CD4-positive, alpha-beta T cell treated with Interleukin-4 for 1 hour (primary cell): ENCODE data around the gene MYO7A.
A peak's percentile ranks its signal among the peaks of the same experiment; 100 is the strongest.

Source experiments
- DNase-seq, 2 donors: peaks; one replicate each; pipeline ENCODE4 v3.0.0-alpha.2; 2020 to 2022

Gene MYO7A

DNA sequence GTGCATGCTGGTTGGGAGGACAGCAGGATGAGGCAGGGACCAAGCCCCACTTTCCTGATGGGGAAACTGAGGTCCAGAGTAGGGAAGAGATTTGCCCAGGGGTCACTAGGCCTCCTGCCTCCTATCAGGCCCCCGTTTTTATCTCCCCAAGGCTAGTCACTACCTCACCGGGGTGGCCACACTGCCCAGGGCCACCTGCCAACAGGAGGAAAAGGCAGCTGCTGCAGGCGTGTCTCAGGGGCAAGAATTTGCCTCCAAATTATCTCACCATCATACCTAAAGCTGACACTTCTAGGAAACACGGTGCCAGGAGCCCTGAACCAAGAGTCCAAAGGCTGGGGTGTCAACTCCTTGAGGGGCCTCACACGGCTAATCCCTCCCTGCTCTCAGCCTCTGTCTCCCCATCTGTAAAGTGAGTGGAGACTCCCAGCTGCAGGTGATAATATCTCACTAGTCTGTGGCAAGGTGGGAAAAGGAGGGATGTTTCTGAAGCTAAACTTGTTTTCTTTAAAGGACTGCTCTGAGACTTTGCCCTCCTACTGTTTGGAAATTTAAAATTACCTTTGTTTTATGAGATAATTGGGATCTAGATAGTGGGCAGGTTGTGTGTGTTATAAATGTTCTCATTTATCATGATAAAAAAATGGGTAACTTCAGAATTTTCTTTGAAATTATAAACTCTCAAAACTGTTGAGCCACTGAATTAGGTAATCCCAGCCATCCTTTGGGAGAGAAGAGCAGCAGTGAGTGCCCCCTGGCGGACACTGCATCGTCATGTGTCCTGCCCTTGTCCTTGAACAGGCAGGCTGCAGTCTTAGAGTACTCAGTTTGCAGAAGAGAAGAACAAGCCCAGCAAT is 60.0 kb downstream of the MYO7A start:
- DNase-seq: peak; percentile 61 to 64

- no peak for DNase-seq
These were observed 60.8 kb downstream of the MYO7A start for GRCh38 chr11:77188633-77189491.

DNA sequence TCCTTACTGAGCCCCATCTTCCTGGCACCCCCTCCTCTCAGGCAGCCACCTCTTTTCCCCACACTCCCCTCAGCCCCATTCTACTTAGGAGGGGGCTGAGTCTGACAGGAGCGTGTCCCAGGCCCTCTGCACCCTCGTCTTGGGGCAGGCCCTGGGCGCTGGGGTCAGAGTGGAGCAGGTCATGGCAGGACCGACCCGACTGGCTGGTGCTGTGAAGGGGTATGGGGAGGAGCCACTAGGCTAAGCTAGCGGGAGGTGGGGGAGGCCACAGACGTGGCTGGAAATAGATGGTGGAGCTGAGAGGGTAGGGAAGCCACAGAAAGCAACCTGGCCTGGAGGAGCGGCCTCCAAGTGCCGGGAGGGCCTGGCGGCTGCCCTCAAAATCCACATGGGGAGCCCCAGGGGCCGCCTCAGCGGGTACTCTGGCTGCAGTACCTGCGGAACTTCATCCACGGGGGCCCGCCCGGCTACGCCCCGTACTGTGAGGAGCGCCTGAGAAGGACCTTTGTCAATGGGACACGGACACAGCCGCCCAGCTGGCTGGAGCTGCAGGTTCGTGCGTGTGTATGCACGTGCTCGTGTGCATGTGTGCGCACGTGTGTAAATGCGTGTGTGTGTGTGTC is 61.7 kb downstream of the MYO7A start:
- no peak for DNase-seq

DNA sequence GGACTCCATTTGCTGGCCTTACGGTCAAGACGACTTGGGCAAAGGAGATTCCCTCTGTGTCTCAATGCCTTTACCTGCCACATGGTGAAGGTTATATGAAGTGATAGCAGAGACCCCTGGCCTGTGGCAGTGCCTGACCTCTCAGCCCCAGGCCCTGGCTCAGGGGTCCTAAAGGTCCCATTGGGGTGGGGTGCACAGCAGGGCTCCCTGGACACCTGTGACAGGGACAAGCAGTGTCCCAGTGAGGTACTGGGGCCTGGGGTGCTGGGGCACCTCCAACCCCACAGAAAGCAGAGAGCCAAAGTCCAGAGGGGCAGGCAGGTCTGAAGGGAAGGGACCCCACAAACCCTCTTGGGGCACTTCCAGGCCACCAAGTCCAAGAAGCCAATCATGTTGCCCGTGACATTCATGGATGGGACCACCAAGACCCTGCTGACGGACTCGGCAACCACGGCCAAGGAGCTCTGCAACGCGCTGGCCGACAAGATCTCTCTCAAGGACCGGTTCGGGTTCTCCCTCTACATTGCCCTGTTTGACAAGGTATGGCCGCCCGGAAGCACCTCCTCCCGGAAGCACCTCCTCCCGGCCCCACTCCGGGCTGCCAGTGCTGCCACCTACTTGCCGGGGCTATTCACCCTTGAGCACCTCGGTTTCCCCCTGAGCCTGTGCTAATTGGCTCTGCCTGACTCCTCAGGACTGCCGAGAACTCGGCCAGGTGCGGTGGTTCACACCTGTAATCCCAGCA is 62.5 kb downstream of the MYO7A start:
- DNase-seq: no peak

GRCh38 chr11:77191429-77191822 is 63.4 kb downstream of the MYO7A start:
- no peak for DNase-seq

GRCh38 chr11:77191823-77192495 is 63.9 kb downstream of the MYO7A start:
- peak; percentile 34 to 35 for DNase-seq

DNA sequence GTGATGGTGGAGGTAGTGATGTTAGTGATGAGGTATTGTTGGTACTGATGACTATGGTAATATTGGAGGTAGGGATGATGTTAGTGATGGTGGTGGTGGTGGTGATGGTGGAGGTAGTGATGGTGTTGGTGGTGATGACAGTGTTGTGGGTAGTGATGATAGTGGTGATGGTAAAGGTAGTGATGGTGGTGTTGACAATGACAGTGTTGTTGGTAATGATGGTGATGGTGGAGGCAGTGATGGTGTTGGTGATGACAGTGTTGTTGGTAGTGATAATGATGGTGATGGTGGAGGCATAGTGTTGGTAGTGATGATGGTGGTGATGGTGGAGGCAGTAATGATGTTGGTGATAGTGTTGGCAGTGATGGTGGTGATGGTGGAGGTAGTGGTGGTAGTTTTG is 65.1 kb downstream of the MYO7A start:
- no peak for DNase-seq

DNA sequence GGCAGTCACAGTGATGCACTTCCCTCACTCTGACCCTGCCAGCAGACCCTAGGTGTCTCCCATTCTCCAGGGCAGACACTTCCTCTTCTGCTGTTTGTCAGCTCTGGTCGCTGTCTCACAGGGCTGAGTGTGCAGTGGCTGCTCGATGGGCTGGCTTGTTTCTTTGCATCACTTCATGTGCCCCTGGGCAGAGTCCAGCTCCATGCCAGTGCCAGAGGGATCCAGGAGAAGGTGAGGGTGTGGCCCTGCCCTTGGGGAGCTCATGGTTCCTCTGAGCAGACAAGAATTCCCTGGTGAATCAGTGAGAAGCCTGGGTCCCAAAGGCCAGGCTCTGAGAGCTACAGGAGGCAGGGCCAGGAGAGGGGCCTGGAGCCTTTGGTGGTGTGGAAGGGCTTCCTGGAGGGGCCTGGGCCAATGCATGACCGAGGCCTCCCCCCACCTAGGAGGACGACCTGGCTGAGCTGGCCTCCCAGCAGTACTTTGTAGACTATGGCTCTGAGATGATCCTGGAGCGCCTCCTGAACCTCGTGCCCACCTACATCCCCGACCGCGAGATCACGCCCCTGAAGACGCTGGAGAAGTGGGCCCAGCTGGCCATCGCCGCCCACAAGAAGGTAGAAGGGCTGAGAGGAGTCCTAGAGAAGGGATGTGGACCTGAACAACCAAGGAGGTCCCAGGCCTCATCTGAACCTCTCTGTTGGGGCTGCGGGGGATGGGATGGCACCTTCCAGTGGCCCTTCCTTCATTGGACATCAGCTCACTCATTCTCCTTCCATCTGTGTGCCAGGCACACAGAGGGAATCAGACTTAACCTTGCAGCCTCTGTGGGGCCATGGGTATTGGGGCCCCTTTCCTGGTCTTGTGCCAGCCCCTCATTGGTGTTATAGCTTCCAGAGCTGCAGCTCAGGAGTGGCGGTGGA is 66.1 kb downstream of the MYO7A start:
- no peak for DNase-seq

DNA sequence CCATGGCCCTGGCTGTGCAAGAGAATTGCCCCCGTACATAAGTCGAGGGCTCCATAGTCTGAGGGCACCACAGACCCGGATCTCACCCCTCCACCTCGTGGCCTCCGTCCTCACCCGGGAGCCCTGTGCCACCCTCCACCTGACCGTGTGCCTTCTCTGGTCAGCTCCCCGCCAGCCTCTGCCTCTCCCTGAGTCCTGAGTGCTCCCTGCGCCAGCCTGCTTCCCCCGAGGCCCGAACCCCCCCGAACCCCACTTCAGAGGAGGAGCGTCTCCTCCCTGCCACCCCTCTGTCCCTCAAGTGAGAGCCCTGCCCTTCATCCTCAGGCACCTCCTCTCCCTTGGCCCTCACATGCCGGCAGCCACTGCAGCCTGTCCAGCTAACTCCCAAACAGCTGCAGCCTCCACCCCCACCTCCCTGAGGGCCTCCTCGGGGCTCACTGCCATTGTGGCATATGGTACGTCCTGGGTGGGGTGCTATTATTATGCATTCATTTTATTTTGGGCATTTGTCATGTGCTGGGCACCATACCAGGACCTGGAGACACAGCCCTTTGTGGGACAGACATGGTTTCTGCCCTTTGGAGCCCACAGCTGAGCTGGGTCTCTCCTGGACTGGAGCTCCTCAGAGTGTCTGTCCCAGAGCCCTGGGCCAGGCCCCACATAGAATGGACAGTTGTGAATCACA is 67.2 kb downstream of the MYO7A start:
- DNase-seq: no peak

GRCh38 chr11:77196961-77197360 is 68.9 kb downstream of the MYO7A start:
- DNase-seq: no peak

GRCh38 chr11:77197626-77198320 is 69.7 kb downstream of the MYO7A start:
- DNase-seq: no peak

- no peak for DNase-seq
These were observed 70.4 kb downstream of the MYO7A start for GRCh38 chr11:77198440-77198849.

- peak in 1 of 2 donors; percentile 7 for DNase-seq
These were observed 71.2 kb downstream of the MYO7A start for GRCh38 chr11:77199137-77199745.

DNA sequence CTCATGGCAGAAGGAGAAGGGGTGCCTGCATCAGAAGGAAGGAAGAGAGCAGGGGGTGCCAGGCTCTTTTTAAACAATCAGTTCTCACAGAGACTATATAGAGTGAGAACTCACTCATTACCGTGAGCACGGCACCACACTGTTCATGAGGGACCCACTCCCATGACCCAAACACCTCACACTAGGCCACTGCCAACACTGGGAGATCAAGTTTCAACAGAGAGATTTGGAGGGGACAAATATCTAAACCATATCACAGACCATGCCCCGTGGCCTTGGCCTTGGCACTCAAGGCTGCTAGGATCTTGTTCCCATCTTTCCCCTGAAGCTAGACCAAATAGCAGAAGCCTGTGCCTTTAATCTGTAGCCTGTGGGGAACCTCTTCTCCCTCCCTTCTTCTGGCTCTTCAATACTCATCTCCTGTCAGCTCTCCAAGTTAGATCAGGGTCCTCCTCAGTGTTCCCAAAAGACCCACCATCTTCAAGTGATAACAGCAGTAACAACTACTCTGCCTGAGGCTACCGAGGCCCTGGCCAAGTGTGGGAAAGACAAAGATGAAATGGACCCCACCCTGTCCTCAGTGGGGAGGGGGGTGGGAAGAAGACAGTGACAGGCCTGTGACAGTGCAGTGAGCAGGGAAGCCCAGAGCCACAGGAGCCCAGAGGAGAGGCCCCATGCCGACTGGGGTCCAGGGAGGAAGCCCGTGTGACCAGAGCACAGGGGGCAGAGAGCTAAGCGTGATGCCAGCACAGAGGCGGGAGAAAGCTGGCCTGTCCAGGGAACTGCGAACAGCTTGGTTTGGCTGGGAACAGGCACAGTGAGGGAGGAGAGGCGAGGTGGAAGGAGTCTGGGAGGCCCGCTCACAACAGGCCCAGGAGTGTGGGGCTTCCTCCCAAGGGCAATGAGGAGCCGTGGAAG is 72.6 kb downstream of the MYO7A start:
- DNase-seq: no peak

DNA sequence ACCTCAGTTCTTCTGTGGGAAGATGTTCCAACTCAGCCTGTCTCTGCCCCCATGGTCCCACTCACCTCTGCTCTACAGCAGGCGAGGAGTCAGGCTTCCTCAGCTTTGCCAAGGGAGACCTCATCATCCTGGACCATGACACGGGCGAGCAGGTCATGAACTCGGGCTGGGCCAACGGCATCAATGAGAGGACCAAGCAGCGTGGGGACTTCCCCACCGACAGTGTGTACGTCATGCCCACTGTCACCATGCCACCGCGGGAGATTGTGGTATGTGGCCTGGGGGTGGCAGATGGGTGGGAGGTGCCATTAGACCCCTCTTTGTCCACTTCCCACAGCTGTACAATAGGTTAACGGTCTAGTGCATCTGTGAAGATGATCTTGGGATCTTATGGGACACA is 73.3 kb downstream of the MYO7A start:
- no peak for DNase-seq

DNA sequence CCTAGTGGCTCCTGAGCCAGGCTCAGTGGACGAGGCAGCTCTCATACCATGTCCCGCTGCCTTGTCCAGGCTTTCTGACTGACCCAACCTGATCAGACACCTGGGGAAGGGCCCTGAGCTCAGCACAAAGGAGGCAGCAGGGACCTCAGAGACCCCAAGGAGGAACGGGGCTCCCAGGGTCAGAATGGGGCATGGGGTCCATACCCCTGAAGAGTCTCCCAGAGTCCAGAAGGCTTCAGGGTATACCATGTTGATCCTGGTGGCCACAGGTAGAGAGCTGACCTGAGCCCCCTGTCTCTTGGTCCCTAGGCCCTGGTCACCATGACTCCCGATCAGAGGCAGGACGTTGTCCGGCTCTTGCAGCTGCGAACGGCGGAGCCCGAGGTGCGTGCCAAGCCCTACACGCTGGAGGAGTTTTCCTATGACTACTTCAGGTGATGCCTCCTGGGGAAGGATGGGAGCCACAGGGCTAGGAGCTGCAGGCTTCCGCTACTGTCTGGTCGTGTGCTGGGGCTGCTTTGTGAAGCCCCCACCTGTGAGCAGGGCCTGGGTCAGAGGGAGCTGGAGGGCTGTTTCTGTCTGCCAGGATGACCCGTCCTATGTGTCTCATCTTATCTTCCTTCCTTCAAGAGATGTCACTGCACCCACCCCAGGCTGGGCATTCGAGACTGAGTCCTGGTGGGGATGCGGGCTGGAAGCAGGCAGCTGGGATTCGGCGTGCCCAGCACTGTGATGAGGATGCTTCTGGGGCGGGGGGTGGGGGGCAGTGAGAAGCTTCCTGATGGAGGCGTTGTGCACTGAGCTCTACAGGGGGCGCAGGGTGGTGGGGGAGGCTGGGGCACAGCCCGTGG is 74.2 kb downstream of the MYO7A start:
- no peak for DNase-seq
